ENCODE results near the gene TMEM132C.
"Not testable (repeated sequence)": the region's sequence is repeated elsewhere in the genome, so short reads cannot be mapped to it uniquely, and the experiment has no call there.

TMEM132C gene

DNA sequence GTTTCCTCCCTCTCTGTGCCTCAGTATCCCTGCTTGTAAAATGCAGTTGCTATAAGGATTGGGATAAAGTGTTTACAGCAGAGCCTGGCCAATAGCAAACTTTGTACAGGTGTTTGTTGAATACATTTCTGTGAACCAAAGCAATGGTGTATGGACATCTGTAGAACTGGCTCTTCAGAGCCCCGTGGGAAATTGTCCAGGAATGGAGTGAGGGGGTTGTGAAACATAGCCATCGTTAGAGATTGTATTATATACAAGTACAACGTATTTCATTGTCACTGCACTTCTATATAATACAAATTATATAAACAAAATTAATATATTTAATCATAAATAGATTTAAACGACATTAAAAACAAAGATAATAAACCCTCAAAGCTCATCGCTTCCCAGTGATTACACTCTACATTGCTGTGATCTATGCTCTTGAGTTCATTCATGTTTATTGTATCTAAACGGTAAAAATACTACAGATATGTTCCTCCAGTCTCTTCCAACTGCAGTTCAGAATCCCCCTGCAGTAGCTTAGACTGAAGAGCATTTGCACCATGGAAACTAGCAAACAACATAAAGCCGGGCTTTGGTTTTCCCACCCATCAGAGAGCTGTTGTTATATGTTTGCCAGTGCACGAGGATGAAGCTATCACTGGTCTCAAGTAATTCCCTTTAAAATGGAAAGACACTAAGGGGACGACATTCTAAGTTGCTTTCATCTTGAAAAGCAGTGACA is 216.7 kb downstream of the TMEM132C start:
- DNase-seq (ENCODE audit: low spot score) = no peak

DNA sequence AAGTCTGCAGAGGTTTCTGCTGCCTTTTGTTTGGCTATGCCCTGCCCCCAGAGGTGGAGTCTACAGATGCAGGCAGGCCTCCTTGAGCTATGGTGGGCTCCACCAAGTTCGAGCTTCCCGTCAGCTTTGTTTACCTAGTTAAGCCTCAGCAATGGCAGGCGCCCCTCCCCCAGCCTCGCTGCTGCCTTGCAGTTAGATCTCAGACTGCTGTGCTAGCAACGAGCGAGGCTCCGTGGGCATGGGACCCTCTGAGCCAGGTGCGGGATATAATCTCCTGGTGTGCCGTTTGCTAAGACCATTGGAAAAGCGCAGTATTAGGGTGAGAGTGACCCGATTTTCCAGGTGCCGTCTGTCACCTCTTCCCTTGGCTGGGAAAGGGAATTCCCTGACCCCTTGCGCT is 230.4 kb downstream of the TMEM132C start:
- DNase-seq (ENCODE audit: low spot score) = not testable (repeated sequence)

DNA sequence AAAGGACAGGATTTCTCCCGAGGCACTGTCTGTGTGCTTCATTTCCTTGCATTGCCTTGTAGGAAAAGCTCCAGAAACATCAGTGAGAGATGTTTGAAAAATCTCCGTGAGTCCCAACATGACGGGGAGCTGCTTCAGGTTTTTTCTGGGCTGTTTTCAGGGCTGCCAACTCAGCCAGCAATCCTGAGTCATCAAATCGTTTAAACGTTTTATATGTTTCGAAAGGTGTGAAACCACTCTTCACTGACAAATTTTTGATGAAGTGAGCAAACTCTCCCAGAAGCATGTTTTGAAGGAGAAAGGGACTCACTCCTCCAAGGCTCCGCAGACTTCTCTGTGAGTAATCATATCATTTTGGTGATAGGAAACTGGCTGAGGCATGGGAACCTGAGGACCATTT is 240.5 kb downstream of the TMEM132C start:
- DNase-seq (ENCODE audit: low spot score) = no peak

DNA sequence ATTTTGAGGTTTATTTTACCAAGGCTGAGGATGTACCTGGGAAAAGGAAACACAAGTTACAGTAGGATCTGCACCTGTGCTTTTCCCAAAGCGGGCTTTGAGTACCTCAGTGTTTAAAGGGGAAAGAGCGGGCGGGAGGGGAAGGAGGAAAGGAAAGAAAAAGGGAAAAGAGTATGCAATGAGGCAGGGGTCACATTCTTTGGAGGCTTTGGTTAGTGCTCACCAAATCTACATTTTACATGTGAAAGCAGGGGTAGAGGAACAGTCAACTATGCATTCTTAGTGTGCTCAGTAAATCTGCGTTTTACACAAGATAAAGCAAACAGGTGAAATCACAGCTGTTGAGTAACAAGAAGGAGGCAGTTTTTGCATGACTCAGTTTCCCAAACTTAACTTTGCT is 242.2 kb downstream of the TMEM132C start:
- DNase-seq (ENCODE audit: low spot score) = no peak

DNA sequence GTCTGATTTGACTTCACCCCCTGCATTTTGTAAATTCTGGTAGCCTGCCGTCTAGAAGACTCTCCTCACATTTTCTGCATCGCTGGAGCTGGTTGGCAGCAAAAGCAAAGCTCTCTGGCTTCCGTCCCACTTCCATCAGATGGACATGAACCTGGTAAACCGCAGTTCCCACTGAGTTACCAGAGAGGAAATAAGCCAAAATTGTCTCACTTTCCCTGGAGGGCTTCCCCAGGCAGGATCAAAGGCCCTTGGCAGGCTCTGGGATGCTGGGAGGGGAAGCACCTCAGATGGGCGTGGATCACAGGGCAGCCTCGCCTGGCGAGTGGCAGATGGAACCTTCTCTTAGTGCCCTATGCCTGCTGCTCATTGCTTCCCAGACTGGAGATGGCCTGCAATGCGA is 243.5 kb downstream of the TMEM132C start:
- DNase-seq (ENCODE audit: low spot score) = no peak

DNA sequence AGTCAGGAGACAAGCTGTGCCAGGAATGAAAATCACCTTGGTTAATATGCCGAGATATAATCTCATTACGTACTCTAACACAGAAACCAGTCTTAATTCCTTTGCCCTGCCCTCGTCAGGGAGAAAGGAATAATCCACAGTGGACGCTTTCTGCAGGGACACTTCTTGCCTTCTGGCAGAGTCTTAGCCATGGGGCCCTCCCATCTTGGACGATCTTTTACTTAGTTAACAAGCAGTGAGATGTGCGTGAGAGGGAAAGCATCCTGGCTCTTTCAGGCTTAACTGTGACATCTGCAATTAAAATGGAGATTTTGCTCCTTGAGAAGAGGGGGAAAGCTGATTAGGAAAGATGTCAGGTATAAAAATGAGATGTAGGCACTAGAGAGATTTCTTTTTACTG is 246.4 kb downstream of the TMEM132C start:
- no peak for DNase-seq (ENCODE audit: low spot score)

DNA sequence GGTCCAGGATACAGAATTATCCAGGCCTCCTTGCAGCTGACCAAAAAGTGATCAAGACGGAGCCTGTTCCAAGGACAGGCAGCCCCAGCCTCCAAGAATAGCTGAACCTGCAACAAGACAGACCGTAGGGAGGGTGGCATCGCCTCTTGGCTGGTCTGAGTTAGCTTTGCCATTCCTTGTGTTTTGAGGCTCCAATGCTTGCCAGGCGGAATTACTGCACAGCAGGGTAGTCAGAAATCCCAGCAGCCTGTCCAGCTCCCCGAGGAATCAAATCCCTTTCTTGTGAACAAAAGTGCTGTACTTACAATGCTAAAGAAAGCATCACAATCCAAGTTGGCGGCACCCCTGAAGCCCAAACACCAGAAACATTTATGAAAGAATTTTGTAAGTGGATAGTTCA is 246.9 kb downstream of the TMEM132C start:
- DNase-seq (ENCODE audit: low spot score) = no peak

DNA sequence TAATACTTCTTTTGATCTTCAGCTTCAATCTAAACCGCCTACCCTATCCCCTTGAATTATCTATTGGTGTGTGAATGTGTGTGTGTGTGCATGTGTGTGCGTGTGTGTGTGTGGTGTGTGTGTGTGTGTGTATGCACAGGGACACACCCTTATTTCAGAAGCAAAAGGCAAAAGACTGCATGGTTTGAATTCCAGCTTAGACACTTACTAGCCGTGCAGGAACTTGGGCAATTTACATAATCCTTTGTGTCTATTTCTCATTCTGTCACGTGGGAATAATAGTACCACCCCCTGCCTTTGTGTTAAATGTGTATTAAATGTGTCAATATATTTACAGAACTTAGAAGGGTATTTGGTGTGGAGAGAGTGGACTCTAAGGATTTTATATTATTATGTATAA is 251.7 kb downstream of the TMEM132C start:
- no peak for DNase-seq (ENCODE audit: low spot score)

DNA sequence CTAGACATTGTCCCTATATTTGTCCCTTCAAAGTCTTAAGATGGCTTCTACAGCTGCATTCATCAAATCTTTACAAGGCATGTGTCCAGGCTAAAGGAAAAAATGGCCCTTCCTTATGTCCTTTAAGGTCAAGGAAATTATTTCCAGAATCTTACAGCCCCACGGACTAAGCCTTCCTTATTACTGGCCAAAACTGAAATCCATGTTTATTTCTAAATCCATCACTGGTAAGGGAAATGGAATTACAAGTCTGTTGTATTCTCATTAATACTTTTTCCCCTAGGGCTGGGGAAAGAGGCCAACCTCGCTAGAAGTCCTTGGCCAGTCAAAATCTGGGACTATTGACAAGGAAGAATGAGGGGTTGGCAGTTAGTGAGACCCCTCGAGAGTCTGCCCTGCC is 252.5 kb downstream of the TMEM132C start:
- no peak for DNase-seq (ENCODE audit: low spot score)

DNA sequence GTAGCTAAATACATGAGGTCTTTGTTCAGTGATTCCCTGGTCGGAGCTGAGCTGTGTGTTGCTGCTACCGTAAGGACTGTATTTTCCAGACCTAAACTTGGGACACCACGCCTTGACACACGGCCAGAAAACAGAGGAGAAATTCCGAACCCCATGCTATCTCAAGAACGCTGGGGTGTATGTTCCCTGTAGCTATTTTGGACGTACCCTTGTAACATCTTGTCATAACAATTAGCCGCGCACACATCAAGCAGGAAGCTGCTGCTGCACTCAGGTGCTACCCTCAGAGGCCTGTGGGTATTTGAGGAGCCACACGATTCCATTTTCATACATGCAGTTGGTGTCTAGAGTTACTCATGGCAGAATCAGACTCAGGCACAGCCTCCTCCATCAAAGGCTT is 255.0 kb downstream of the TMEM132C start:
- no peak for DNase-seq (ENCODE audit: low spot score)

DNA sequence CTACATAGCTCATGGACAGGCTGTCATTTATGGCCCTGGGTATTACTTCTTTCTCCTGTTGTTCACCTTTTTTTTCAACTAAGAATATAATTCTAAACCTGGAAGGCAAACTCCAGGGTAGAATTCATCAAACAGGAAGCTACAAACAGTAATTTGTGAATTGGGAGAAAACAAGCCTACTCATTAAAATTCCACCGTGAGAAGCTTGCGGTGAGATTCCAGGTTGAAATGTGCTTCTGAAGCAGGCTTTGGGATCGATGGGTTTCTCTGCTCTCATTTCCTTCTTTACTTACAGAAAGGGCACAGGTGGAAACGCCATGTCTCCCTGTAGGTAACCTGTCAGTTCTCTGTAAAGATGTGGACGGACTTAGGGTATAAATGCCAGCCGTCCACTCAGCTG is 257.5 kb downstream of the TMEM132C start:
- no peak for DNase-seq (ENCODE audit: low spot score)

DNA sequence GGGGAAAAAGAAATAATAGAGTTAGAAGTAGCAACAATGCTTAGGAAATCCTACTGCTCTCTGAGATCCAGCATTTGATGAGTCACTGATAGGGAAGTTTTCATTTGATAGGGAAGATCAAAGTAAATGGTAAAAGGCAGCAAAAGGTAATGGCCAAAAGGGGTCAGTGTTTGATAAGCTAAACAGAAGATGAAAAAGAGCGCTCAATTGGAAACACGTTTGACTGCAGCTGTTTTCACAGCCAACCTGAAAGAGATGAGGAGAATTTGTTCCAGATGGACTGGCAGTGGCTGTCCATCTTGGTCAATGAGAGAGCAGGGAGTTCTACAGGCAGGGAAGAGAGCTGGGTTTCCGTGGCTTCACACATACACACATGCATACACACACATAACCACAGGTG is 264.2 kb downstream of the TMEM132C start:
- DNase-seq (ENCODE audit: low spot score) = peak; percentile 36

DNA sequence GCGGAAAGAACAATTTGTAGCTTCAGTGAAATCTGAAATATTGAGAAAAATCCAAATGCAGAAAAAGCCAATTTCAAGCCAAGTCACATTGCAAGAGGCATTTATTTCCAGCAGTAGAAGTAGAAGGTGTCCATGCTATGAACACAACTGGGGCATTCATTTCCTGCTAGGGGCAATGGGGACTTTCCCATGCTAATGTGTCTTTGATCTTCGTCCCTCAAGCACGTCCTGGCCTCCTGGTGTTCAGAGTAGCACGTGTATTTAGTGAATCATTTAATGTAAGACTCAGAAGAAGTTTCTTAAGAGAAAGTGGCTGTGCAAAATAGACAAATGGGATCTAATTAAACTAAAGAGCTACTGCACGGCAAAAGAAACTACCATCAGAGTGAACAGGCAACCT is 267.9 kb downstream of the TMEM132C start:
- peak; percentile 64 for DNase-seq (ENCODE audit: low spot score)

DNA sequence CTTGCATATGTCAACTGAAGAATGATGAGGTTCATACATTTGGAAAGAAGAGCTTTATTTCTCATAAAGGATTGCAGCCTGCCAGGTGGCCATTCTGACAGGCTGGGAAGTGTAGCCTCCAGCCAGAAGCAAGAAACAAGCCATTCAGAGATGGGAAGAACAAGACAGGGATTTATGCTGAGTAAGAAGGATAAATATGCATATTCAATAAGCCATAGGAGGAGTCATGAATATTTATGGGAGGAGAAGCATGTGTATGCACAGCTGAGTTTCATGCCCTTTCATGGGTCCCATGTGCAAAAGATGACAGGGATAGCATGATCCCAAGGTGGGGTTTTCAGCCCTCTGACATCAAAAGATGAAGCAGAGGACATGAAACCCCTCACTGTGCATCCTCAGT is 269.8 kb downstream of the TMEM132C start:
- no peak for DNase-seq (ENCODE audit: low spot score)

DNA sequence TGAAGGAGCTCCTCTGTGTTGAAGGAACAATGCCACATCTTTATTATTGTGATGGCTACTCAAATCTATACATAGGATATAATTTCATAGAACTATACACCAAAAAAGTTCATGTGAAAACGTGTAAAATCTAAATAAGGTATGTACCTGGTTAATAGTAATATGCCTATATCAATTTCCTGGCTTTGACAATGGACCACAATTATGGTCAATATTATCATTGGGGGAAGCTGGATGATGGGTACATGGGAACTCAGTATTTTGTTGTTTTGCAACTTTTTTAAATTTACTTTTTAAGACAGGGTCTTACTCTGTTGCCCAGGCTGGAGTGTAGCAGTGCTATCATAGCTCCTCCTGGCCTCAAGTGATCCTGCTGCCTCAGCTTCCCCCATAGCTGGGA is 270.7 kb downstream of the TMEM132C start:
- DNase-seq (ENCODE audit: low spot score) = no peak

DNA sequence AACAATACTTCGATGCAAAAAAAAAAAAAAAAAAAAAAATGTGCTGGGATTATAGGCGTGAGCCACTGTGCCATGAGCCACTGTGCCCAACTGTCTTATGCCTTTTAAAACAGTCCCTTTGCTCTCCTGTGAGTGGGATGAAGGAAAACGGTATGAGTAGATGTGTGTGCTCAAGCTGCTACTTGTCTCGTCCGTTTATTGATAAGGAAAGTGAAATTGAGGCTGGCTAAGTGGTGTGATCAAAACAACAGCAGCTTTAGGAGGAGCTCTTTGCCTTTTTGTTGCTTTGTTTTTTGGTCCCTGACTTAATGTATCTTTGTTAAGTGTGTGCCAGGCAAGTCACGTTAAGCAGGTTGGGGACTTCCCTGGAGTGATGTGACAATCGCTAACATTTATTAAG is 275.9 kb downstream of the TMEM132C start:
- no peak for DNase-seq (ENCODE audit: low spot score)

DNA sequence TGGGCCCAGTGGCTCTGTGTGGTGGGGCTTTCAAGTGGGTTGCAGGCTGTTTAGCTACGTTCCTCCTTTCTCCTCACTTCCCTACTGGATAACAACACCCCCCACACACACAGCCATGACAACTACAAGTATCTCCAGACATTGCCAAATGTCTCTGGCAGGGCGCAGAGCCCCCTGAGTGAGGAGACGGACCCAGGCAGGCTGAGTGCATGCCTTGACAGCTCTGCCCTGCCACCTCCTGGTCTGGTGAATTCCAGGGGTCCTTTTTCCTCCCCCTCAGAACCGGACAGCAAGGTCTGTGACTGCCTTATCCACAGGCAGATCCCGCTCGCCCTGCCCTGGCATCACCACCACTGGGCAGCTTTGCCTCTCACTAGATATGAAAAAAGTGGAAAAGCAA is 276.5 kb downstream of the TMEM132C start:
- no peak for DNase-seq (ENCODE audit: low spot score)

DNA sequence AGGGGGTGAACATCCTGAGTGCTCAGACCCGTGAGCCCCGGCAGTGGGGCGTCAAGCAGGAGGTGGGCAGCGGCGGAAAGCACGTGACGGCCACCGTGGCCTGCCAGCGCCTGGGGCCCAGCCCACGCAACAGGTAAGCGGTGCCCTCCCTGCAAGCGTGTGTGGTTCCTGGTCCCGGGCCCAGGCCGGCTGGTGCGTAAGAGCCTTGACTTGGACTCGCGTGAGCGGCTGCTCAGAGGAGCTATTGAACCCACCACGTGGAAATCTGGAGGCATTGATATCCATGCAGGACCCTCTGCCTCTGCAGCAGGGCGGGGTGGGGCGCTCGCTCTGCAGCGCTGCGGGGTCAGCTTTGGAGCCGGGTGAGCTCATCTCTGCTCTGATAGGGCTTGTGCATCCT is 277.0 kb downstream of the TMEM132C start:
- DNase-seq (ENCODE audit: low spot score) = no peak

DNA sequence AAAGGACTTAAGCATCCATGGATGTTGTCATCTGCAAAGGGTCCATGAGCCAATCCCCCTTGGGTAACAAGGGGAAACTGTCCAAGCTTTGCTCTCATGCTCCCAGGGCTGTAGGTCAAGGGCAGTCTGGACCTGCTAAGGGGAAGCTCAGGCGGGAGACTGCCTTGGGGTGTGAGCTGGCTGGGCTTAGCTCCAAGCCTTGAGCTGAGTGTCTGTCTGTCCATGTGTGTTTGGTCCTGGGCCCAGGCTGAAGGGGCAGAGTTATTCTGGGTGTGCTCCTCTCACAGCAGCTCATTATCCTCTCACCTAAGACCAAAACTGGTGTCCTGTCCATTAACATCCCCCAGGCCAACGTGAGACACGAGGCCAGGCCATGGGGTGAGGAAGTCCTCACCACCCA is 282.0 kb downstream of the TMEM132C start:
- DNase-seq (ENCODE audit: low spot score) = no peak

DNA sequence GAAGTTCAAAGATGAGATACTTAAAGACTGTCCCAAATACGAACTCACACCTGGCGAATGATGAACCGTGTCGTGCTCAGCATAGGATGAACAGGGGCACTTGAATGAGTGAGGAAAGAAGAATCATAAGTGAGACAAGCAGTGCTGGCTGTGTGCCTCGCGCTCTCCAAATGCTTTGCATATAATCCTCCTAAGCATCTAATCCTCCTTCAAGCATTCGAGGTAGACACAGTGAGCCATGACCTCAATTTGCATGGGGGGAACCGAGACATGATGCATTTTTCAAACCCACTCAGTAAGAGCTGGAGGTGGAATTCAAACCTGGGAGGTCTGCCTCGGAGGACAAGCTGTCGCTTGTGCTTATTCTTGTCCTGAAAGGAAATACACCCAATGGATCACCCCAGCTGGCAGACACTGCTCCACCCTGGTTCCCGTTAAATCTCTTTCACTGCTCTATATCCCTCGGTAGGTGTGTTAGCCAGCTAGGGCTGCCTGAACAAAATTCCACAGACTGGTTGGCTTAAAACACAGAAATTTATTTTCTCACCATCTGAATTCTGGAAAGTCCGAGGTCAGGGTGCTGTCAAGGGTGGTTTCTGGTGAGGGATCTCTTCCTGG is 282.7 kb downstream of the TMEM132C start:
- DNase-seq (ENCODE audit: low spot score) = no peak

DNA sequence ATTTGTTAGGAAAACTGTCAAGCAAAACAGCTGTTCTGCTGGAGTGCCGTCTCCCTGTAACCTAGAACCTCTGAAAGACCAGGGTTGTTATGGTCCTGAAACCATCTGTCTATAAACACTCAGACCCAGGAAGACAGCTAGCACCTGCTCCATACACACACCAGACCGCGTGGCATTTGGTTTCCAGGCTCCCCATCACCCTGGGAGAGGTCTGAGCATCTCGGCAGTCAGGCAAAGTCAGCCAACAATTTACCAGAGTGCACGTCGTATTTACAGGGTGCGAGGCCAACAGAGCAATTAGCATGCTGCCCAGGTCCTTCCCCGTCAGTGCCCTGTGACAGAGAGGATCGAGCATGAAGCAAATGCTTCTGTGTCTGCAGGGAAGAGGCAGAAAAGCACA is 284.3 kb downstream of the TMEM132C start:
- DNase-seq (ENCODE audit: low spot score) = no peak

DNA sequence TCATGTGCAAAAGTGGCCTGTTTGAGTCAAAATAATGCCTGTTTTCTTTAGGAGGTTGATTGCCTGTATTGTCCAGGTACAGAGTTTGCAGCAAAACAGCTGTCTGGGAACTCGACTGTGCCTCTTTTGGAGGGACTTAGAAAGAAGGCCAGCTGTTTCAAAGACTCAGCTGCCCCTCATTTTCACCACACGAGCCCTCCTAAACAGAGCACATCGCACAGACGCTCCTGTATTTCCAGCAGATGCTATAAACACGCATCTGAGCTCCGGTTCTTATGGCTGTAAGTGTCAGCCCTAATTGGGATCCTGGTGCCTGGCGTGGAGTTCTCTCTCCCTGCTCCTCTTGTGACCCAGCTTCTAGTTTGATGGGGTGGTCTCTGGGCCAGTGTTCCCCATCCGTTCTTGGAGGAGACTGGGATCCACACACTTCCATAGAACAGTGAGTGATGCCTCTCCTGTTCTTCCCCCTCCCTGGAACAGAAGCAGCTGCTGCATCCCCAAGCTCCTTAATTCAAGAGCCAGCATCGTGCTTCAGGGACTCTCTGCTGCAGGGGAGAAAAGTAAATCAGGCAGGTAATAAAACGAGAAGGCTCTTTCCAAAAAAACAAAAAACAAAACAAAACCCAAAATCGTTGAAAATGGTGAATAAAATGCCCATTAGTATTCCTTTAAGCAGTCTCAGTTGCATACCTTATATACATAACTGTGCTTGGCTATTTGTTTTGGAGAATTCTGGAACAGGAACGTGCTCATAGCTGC is 287.8 kb downstream of the TMEM132C start:
- DNase-seq (ENCODE audit: low spot score) = no peak

DNA sequence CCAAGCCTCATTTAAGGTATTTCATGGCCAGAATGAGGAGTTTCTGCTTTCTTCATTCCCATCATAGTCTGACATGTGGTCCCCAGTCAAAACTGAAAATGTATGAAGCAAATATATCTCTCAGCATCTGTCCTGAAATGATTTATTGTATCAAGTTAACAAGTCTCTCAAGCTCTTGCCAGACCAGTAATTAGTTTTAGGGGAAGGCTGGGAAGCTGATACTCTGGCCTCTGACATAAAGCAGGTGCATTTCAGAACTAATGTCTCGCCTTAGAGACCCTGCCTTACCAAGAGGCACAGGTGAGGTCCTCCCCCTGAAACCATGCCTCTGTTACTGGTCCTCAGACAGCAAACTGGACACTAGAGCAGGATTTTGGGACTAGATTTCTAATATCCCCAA is 290.3 kb downstream of the TMEM132C start:
- no peak for DNase-seq (ENCODE audit: low spot score)

Measured in NAMALWA (cell line).